ENCODE data around the gene LDLRAD4.

The LDLRAD4 gene

GRCh38 chr18:13439461-13439860 is 220.9 kb downstream of the LDLRAD4 start:
- DNase-seq (ENCODE audit: low read depth) = no peak
- TF ChIP-seq CTCF (IDR thresholded peaks at IDR 0.05; ENCODE audit: insufficient read depth, low read depth, low read length, missing control alignments) = no peak
- H3K4me3 ChIP-seq (ENCODE audit: low read length) = no peak overlapping the region

- DNase-seq (ENCODE audit: low read depth) = no peak
- no peak overlapping the region for H3K4me3 ChIP-seq (ENCODE audit: low read length)
- no peak for TF ChIP-seq CTCF (IDR thresholded peaks at IDR 0.05; ENCODE audit: insufficient read depth, low read depth, low read length, missing control alignments)
Observed at GRCh38 chr18:13440277-13441248, 222.0 kb downstream of the LDLRAD4 start.

GRCh38 chr18:13441736-13442135 is 223.2 kb downstream of the LDLRAD4 start:
- TF ChIP-seq CTCF (IDR thresholded peaks at IDR 0.05; ENCODE audit: insufficient read depth, low read depth, low read length, missing control alignments) = no peak

GRCh38 chr18:13442451-13442850 is 223.9 kb downstream of the LDLRAD4 start:
- H3K4me3 ChIP-seq (ENCODE audit: low read length) = no peak overlapping the region
- no peak for DNase-seq (ENCODE audit: low read depth)
- TF ChIP-seq CTCF (IDR thresholded peaks at IDR 0.05; ENCODE audit: insufficient read depth, low read depth, low read length, missing control alignments) = no peak

More at GRCh38 chr18:13441736-13442135, 223.2 kb downstream of the LDLRAD4 start:
- no peak for DNase-seq (ENCODE audit: low read depth)
- no peak overlapping the region for H3K4me3 ChIP-seq (ENCODE audit: low read length)

- no peak for DNase-seq (ENCODE audit: low read depth)
- no peak for TF ChIP-seq CTCF (IDR thresholded peaks at IDR 0.05; ENCODE audit: insufficient read depth, low read depth, low read length, missing control alignments)
- no peak overlapping the region for H3K4me3 ChIP-seq (ENCODE audit: low read length)
Observed at GRCh38 chr18:13443552-13443951, 225.0 kb downstream of the LDLRAD4 start.

GRCh38 chr18:13444430-13445240 is 226.1 kb downstream of the LDLRAD4 start:
- H3K4me3 ChIP-seq (ENCODE audit: low read length) = no peak overlapping the region
- DNase-seq (ENCODE audit: low read depth) = no peak

More at GRCh38 chr18:13444430-13445240, 226.1 kb downstream of the LDLRAD4 start:
- no peak for TF ChIP-seq CTCF (IDR thresholded peaks at IDR 0.05; ENCODE audit: insufficient read depth, low read depth, low read length, missing control alignments)

Measured in epithelial cell of esophagus (primary cell).